Stimulated activated CD8-positive, alpha-beta memory T cell treated with anti-CD3 and anti-CD28 coated beads, Interleukin-4, amount 100 ng/mL, for 4 hours (primary cell): ENCODE data around the gene ZC3H7A.

Experiments
- DNase-seq, 2 donors: peaks; one replicate each; pipeline ENCODE4 v3.0.0-alpha.2; 2020; ENCODE audit warnings: low read depth in 2 of 2, low spot score in 1 of 2

The ZC3H7A gene

DNA sequence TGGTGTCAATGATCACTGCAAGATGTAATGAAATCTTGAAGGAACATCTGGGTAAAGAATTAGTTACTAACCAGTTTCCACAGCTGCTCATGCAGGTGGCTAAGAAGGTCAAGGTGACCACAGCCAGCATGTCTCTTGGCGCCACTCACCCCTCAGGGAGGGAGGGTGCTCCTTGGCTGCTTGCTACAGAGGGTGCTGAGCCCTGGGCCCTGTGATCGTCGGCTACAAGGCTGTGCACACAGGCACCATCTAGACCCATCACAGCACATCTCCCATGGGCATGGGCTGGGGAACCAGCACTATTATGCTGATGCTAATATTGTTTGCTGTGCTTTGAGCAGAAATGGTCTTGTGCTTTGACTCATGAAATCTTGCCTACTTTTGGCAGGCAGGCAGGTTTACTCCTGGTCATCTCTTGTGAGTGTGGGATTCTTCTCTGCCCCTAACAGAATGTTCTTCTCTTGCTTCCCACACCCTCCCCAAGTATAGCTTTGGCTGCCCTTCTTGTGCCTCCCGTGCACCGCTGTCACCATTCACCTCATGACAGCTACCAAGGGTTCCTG is 90.8 kb downstream of the ZC3H7A start:
- DNase-seq = no peak

DNA sequence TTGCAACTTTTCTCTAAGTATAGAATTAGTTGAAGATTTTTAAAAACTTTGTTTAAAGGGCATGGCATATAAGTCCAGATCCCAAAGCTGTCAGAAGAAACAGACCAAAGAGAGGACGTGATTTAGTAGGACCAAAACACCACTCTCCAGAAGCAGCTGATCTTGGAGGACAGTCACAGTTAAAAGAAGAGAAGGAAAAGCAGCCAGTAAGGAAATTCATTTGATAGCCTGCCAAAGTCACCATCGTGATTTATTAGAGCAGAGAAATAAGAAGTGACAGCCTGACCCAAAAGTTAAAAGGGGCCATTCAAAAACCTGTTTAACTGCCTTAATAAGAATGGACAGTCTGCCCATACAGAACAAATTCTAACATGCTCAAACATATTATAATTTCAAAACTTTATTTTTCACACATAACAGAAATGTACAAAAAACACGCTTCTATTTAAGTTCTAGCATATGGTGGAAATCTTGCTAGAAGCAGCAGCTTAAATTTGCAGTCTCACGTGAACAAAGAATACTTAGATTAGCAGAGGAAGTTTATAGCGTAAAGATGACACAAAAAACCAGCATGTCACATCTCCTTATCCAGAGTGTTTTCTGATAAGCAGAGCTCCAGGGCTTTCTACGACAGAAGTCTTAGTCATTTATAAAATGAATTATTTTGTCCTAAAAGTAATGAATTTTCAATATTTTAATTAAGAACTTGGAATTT is 91.6 kb downstream of the ZC3H7A start:
- no peak for DNase-seq
